GM19467 (cell line): ENCODE results near the gene TSR1.
"Not testable (repeated sequence)": the region's sequence is repeated elsewhere in the genome, so short reads cannot be mapped to it uniquely, and the experiment has no call there.

Source experiments
- ATAC-seq: cut with Tn5 transposase; IDR thresholded peaks from one replicate; pipeline ENCODE4 v1.9.1; 2021; ENCODE audit warnings: mild to moderate bottlenecking, moderate library complexity; ENCODE audit not compliant: unreplicated experiment

The TSR1 gene

GRCh38 chr17:2338315-2338657 lies 2.0 kb upstream of the TSR1 start:
- no peak for ATAC-seq

GRCh38 chr17:2337544-2338314 lies 1.5 kb upstream of the TSR1 start:
- no peak for ATAC-seq

- ATAC-seq = no peak
Measured at GRCh38 chr17:2336852-2337543, 741 bp upstream of the TSR1 start, which contains the start of gene SGSM2. Gene SGSM2, plus strand, starts transcription at chr17:2337501. Its CDS starts 188 bp downstream, at chr17:2337689.

GRCh38 chr17:2335726-2336214 lies 487 bp downstream of the TSR1 start:
- no peak for ATAC-seq

- no peak for ATAC-seq
Measured at GRCh38 chr17:2331303-2331702, 5.0 kb downstream of the TSR1 start.

GRCh38 chr17:2323629-2324314 lies 12.5 kb downstream of the TSR1 start:
- ATAC-seq = no peak

GRCh38 chr17:2321399-2321798 lies 14.9 kb downstream of the TSR1 start:
- ATAC-seq = no peak

- no peak for ATAC-seq
Measured at GRCh38 chr17:2319051-2319450, 17.2 kb downstream of the TSR1 start.

GRCh38 chr17:2317796-2318195 lies 18.5 kb downstream of the TSR1 start:
- ATAC-seq = no peak

- ATAC-seq = not testable (repeated sequence)
Measured at GRCh38 chr17:2316916-2317205, 19.4 kb downstream of the TSR1 start.

- ATAC-seq = no peak
Measured at GRCh38 chr17:2312736-2313135, 23.5 kb downstream of the TSR1 start.

GRCh38 chr17:2309338-2310154 lies 26.7 kb downstream of the TSR1 start:
- no peak for ATAC-seq

- no peak for ATAC-seq
Measured at GRCh38 chr17:2304931-2305330, 31.3 kb downstream of the TSR1 start.

- ATAC-seq = peak; percentile 74
Measured at GRCh38 chr17:2303204-2304188, 32.8 kb downstream of the TSR1 start, which contains the start of the genes SMG6 and SRR. Gene SMG6, minus strand, starts transcription at chr17:2303785. Its CDS starts 65 bp downstream, at chr17:2303720. Gene SRR, plus strand, starts transcription at chr17:2303950. Its CDS starts 11,611 bp downstream, at chr17:2315561.

- ATAC-seq = peak; percentile 6
Measured at GRCh38 chr17:2302778-2303203, 33.5 kb downstream of the TSR1 start.

- ATAC-seq = no peak
Measured at GRCh38 chr17:2299756-2300155, 36.5 kb downstream of the TSR1 start.

- ATAC-seq = no peak
Measured at GRCh38 chr17:2299136-2299535, 37.1 kb downstream of the TSR1 start.

- no peak for ATAC-seq
Measured at GRCh38 chr17:2297023-2297422, 39.2 kb downstream of the TSR1 start.

- ATAC-seq = no peak
Measured at GRCh38 chr17:2295575-2295974, 40.7 kb downstream of the TSR1 start.

- no peak for ATAC-seq
Measured at GRCh38 chr17:2292100-2292499, 44.2 kb downstream of the TSR1 start.
